GM12864 (cell line): Measurements from ENCODE around the gene ZNF248.
A peak's percentile ranks its signal among the peaks of the same experiment; 100 is the strongest.
"Not testable (repeated sequence)": the region's sequence is repeated elsewhere in the genome, so short reads cannot be mapped to it uniquely, and the experiment has no call there.

Source experiments
- DNase-seq: peaks from one replicate; pipeline ENCODE4 v3.0.0-alpha.2; 2011; ENCODE audit warnings: low read depth
- H3K4me3 ChIP-seq: 2 replicates; pipeline ENCODE4 v1.5.1; 2011; ENCODE audit warnings: mild to moderate bottlenecking, low read depth, low read length, control low read depth
- CTCF ChIP-seq: IDR thresholded peaks from 2 replicates; pipeline ENCODE4 v1.5.1; 2011; ENCODE audit warnings: low read depth, mild to moderate bottlenecking, moderate library complexity, low read length, control low read depth, inconsistent platforms; ENCODE audit errors: missing control alignments

ZNF248 gene

DNA sequence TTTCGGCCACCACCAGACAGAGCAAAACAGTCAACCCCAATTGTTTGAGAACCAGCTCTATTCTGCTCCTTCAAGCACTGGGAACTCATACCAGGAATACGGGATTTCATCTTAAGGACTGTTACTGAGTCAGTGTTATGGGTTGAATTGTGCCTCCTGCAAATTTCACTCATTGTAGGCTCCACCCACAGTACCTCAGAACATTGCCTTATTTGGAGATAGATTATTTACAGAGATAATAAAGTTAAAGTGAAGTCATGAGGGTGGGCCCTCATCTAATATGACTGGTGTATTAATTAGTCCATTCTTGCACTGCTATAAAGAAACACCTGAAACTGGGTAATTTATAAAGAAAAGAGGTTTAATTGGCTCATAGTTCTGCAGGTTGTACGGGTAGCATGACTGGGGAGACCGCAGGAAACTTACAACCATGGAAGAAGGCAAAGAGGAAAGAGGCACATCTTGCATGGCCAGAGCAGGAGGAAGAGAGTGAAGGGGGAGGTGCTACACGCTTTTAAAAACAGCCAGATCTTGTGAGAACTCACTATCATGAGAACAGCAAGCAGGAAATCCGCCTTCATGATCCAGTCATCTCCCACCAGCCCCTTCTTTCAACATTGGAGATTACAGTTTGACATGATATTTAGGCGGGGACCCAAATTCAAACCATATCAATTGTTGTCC, 14.3 kb upstream of the ZNF248 start:
- TF ChIP-seq CTCF = no peak
- no peak overlapping the region for H3K4me3 ChIP-seq
- DNase-seq = no peak

DNA sequence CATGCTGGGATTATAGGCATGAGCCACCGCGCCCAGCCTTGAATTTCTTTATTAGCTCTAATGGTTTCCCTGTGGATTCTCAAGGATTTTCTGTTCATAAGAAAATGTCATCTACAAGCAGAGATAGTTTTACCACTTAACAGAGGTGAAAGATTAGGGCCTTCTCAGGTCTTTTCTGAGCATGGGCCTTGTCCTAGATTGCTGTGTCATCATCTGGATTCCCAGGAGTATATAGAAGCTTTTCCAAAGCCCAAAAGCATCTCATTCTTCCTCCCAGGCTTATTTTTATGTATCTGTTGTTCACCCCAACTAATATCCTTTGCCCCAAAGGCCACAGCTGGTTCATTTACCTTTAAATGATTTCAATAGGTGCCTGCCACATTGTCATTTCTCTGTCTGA, 13.7 kb upstream of the ZNF248 start:
- TF ChIP-seq CTCF = no peak

GRCh38 chr10:37868796-37869195, 11.4 kb upstream of the ZNF248 start:
- H3K4me3 ChIP-seq = no peak overlapping the region
- DNase-seq = no peak
- TF ChIP-seq CTCF = no peak

More for the DNA sequence above, 13.7 kb upstream of the ZNF248 start:
- DNase-seq = no peak
- no peak overlapping the region for H3K4me3 ChIP-seq

DNA sequence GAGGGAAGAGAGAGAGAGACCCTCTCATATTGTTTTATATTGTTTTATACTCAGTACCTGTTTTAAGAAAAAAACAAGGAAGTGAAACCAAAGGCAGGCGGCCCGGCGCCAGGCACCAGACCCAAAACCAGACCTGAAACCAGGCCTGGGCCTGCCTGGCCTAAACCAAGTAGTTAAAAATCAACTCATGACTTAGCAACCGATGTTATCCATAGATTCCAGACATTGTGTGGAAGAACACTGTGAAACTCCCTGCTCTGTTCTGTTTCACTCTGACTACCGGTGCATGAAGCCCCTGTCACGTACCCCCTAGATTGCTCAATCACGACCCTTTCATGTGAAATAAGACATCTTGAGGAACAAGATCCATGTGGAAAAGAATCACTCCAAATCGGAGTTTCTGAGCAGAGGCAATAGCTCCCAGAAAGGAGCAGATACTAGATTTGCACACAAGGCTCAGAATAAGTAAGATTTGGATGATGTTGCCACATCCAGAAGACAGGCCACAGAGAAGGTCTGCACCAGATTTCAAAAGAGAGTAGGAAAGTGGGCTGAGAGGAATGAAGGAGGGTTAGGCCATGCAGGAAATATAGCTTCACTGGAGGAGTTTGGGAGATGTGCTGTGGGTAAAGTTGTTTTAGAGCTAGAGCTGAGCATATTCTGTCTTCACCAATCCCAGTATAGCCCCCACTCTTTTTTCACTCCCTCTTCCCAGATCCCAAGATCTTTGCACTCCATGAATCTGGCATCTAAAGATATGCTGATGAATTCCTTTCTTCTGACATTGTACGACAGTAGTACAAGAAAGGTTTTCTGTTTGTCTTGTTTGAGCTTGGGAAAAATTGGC, 8.8 kb upstream of the ZNF248 start:
- H3K4me3 ChIP-seq = no peak overlapping the region
- DNase-seq = no peak
- no peak for TF ChIP-seq CTCF

- no peak overlapping the region for H3K4me3 ChIP-seq
- no peak for DNase-seq
- TF ChIP-seq CTCF = no peak
These were observed 7.9 kb upstream of the ZNF248 start for GRCh38 chr10:37865264-37865663.

- no peak for TF ChIP-seq CTCF
- H3K4me3 ChIP-seq = no peak overlapping the region
- peak; percentile 31 for DNase-seq
These were observed 3.2 kb upstream of the ZNF248 start for GRCh38 chr10:37860494-37861190.

- H3K4me3 ChIP-seq = not testable (repeated sequence)
These were observed 1.9 kb upstream of the ZNF248 start for GRCh38 chr10:37859270-37859669.

More at GRCh38 chr10:37859270-37859669, 1.9 kb upstream of the ZNF248 start:
- DNase-seq = not testable (repeated sequence)
